ENCODE data around the gene CACNA1S.

- TF ChIP-seq CTCF (IDR thresholded peaks at IDR 0.05) (no peak), EP300 (IDR thresholded peaks at IDR 0.05) (no peak), POLR2A (IDR thresholded peaks at IDR 0.05) (no peak), POLR2AphosphoS5 (IDR thresholded peaks at IDR 0.05) (no peak)
These were observed 2.6 kb downstream of the CACNA1S start for GRCh38 chr1:201109651-201110050.

Data from gastroesophageal sphincter (tissue), 3 donors.